Small intestine (tissue), 4 donors: Measurements from ENCODE around the gene CARD10. TPM values are rescaled to one million over a fixed set of nuclear protein-coding genes. Genes with fewer than 3 reads are reported as not detected.

Experiments
- polyA plus RNA-seq, 4 donors: library from polyadenylated mRNA; stranded (reverse) in 3 of 4; unstranded in 1 of 4; fragments of 200-250 nt in 3 of 4; fragments of 120-200 nt in 1 of 4; gene quantifications; one replicate each; pipeline versions ENCODE4 v1.2.1 to v1.2.3, GENCODE V29; 2013
- donor health status: healthy with polysubstance abuse.
- donor health status: Bipolar disorder and iron deficiency.
- donor health status: healthy.

Gene CARD10
- polyA plus RNA-seq, 4 donors = 31.5 to 129 (median 88.8) TPM

Other genes with a start within 250 kb of the CARD10 start
- gene CYTH4, start 236.9 kb downstream of the CARD10 start, polyA plus RNA-seq = 1 to 10 TPM; 1.1 to 5.4 (median 3.6) TPM
- under 1 TPM in 2 of 4 donors, not detected in 2; 0.07 to 0.16 TPM for gene ELFN2, start 91.9 kb downstream of the CARD10 start, polyA plus RNA-seq
- gene MFNG, start 33.0 kb downstream of the CARD10 start, polyA plus RNA-seq = 10 to 100 TPM in 3 of 4 donors, 1 to 10 TPM in 1; 7.3 to 21.3 (median 19.9) TPM
- gene CDC42EP1, start 41.1 kb upstream of the CARD10 start, polyA plus RNA-seq = 10 to 100 TPM; 19.7 to 81.5 (median 35.3) TPM
- gene LGALS2, start 60.7 kb upstream of the CARD10 start, polyA plus RNA-seq = 100 to 1,000 TPM; 174 to 485 (median 233) TPM
- gene GGA1, start 89.4 kb upstream of the CARD10 start, polyA plus RNA-seq = 10 to 100 TPM; 42.8 to 73.2 (median 56.0) TPM
- 10 to 100 TPM; 20.8 to 46.0 (median 28.5) TPM for gene SH3BP1, start 120.3 kb upstream of the CARD10 start, polyA plus RNA-seq
- 10 to 100 TPM; 24.1 to 98.6 (median 57.3) TPM for gene PDXP, start 139.3 kb upstream of the CARD10 start, polyA plus RNA-seq
- 100 to 1,000 TPM in 3 of 4 donors, 10 to 100 TPM in 1; 36.9 to 396 (median 243) TPM for gene LGALS1, start 156.2 kb upstream of the CARD10 start, polyA plus RNA-seq
- 10 to 100 TPM; 16.6 to 28.9 (median 23.3) TPM for gene NOL12, start 166.9 kb upstream of the CARD10 start, polyA plus RNA-seq
- 10 to 100 TPM; 20.4 to 46.8 (median 35.2) TPM for gene TRIOBP, start 177.6 kb upstream of the CARD10 start, polyA plus RNA-seq